Activated naive CD8-positive, alpha-beta T cell treated with anti-CD3 and anti-CD28 coated beads, Interleukin-2, amount 50 U/mL, for 24 hours (primary cell): Measurements from ENCODE around the gene ZNF841.
"Not testable (repeated sequence)": the region's sequence is repeated elsewhere in the genome, so short reads cannot be mapped to it uniquely, and the experiment has no call there.

ENCODE experiments used
- ATAC-seq: fragments of 150-1000 bp; cut with Tn5 transposase; one replicate; pipeline ENCODE4 v1.10.0; 2021
- DNase-seq: peaks from one replicate; pipeline ENCODE4 v3.0.0; 2021
- H3K27ac Mint-ChIP-seq: one replicate; pipeline ENCODE4 v1.8.0; 2021; ENCODE audit warnings: mild to moderate bottlenecking, mixed read lengths
- H3K27me3 Mint-ChIP-seq: one replicate; pipeline ENCODE4 v1.8.0; 2021; ENCODE audit warnings: mixed read lengths
- H3K36me3 Mint-ChIP-seq: one replicate; pipeline ENCODE4 v1.8.0; 2021; ENCODE audit warnings: low read depth, mixed read lengths
- H3K4me1 Mint-ChIP-seq: one replicate; pipeline ENCODE4 v1.8.0; 2021; ENCODE audit warnings: mixed read lengths
- H3K4me3 Mint-ChIP-seq: one replicate; pipeline ENCODE4 v1.8.0; 2021; ENCODE audit warnings: mild to moderate bottlenecking, moderate library complexity, mixed read lengths
- H3K9me3 Mint-ChIP-seq: one replicate; pipeline ENCODE4 v1.8.0; 2021; ENCODE audit warnings: mixed read lengths

ZNF841 gene

GRCh38 chr19:52034051-52034728 is 61.4 kb downstream of the ZNF841 start:
- peaks cover 92% of the 10 kb centered on the region for H3K36me3 Mint-ChIP-seq
- no peak overlapping the region for H3K27ac Mint-ChIP-seq
- no peaks in the 10 kb centered on the region for H3K27me3 Mint-ChIP-seq
- no peak for ATAC-seq
- DNase-seq: no peak
- peaks cover 70% of the 10 kb centered on the region for H3K9me3 Mint-ChIP-seq
- H3K4me3 Mint-ChIP-seq: no peak overlapping the region
- H3K4me1 Mint-ChIP-seq: peaks cover 1% of the 10 kb centered on the region

DNA sequence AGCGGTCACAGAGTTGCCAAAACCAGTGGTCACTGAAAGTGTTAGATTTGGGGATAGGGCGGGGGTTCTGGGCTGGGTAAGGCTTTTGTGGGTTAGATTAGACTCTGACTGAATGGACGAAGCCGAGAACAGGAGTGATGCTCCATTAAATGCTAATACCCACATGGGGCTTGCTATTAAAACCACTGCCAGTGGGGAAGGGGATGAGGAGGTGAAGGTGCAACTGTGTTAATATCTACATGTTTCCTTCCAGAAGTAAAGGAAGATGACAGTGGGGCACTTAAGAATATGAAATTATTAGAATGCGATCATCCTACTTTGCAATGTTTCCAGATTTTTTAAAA is 66.8 kb downstream of the ZNF841 start:
- H3K9me3 Mint-ChIP-seq: peaks cover 53% of the 10 kb centered on the region
- peak overlapping the region; percentile 92 for H3K4me3 Mint-ChIP-seq
- H3K36me3 Mint-ChIP-seq: peaks cover 85% of the 10 kb centered on the region
- peaks cover 23% of the 10 kb centered on the region for H3K4me1 Mint-ChIP-seq
- peak overlapping the region; percentile 94 for H3K27ac Mint-ChIP-seq
- no peak for ATAC-seq
- H3K27me3 Mint-ChIP-seq: no peaks in the 10 kb centered on the region
- DNase-seq: no peak

DNA sequence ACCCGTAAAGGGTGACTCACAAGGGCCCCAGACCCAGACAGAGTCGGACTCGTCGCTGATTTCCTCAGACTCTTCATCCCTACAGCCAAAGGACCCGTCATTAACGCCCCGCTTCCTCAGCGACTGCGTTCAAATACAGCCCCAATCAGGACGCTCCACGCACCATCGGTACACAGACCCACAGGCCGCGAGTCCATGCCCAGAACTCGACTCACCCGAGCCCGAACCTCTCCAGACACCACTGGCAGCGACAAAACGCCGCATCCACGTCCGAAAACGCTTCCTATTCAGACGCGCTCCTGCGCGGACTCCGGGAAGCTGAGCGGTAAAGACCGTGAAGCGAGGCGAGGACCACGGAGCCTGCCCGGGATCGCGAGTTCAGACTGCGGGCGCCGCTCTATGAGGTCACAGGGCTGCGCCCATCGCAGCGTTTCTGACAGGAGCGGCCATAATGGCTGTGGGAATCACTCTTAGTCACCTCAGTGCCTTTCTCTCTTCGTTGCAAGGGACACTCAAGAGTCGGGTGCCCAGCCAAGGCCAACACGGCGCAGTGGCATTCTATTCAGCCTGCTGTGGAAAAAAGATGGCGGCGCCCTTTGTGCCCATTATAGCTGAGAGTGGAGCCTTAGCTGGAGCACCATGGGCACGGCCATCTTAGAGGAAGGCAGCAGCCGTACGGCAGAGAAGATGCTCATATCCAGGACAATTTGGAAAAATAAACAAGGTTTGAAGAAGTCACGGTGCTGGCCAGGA is 67.4 kb downstream of the ZNF841 start, which contains the start of gene ZNF614:
Gene ZNF614 (minus strand): TSS at position 353 of the 753 bp plus-strand sequence. CDS start 2,634 bp downstream, outside the sequence.
- ATAC-seq (peak; percentile 93), DNase-seq (peak; percentile 86)
- Mint-ChIP-seq H3K27me3 (no peaks in the 10 kb centered on the region), H3K4me1 (peaks cover 23% of the 10 kb centered on the region), H3K27ac (peak within 1 kb of the TSS; percentile 94), H3K4me3 (peak within 1 kb of the TSS; percentile 92), H3K36me3 (peaks cover 85% of the 10 kb centered on the region), H3K9me3 (peaks cover 54% of the 10 kb centered on the region)

DNA sequence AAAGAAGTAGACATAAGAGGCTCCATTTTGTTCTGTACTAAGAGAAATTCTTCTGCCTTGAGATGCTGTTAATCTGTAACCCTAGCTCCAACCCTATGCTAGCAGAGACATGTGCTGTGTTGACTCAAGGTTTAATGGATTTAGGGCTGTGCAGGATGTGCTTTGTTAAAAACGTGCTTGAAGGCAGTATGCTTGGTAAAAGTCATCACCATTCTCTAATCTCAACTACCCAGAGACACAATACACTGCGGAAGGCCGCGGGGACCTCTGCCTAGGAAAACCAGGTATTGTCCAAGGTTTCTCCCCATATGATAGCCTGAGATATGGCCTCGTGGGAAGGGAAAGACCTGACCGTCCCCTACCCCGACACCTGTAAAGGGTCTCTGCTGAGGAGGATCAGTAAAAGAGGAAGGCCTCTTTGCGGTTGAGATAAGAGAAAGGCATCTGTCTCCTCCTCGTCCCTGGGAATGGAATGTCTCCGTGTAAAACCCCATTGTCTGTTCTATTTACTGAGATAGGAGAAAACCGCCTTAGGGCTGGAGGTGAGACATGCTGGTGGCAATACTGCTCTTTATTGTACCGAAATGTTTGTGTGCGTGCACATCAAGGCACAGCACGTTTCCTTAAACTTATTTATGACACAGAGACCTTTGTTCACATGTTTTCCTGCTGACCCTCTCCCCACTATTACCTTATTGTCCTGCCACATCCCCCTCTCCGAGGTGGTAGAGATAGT is 69.1 kb downstream of the ZNF841 start:
- H3K4me3 Mint-ChIP-seq, H3K27me3 Mint-ChIP-seq, ATAC-seq, H3K27ac Mint-ChIP-seq, DNase-seq: not testable (repeated sequence)
- peaks cover 23% of the 10 kb centered on the region for H3K4me1 Mint-ChIP-seq
- H3K9me3 Mint-ChIP-seq: peaks cover 53% of the 10 kb centered on the region
- peaks cover 84% of the 10 kb centered on the region for H3K36me3 Mint-ChIP-seq

DNA sequence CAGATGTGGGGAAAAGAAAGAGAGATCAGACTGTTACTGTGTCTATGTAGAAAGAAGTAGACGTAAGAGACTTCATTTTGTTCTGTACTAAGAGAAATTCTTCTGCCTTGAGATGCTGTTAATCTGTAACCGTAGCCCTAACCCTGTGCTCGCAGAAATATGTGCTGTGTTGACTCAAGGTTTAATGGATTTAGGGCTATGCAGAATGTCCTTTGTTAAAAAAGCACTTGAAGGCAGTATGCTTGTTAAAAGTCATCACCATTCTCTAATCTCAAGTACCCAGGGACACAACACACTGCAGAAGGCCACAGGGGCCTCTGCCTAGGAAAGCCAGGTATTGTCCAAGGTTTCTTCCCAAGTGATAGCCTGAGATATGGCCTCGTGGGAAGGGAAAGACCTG is 71.1 kb downstream of the ZNF841 start:
- DNase-seq, H3K27ac Mint-ChIP-seq, H3K27me3 Mint-ChIP-seq, ATAC-seq, H3K4me3 Mint-ChIP-seq: not testable (repeated sequence)
- Mint-ChIP-seq H3K9me3 (peaks cover 61% of the 10 kb centered on the region), H3K36me3 (peaks cover 87% of the 10 kb centered on the region), H3K4me1 (peaks cover 23% of the 10 kb centered on the region)

DNA sequence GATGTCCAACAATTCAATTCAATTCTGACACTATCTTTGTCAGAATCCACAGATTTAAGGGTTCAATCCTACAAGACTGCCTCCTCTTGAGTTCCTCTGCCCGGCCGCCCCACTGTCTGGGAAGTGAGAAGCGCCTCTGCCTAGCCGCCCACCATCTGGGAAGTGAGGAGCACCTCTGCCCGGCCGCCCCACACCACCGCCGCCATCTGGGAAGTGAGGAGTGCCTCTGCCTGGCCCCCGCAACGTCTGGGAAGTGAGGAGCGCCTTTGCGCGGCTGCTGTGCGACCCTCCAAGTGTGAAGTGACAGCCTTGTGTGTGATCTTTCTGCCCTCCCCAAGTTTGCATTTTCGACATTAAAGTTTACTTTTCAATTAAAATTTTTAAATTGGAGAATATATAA is 73.4 kb downstream of the ZNF841 start:
- Mint-ChIP-seq H3K4me3 (no peak overlapping the region), H3K4me1 (peaks cover 5% of the 10 kb centered on the region), H3K36me3 (peaks cover 96% of the 10 kb centered on the region), H3K27me3 (no peaks in the 10 kb centered on the region), H3K9me3 (peaks cover 76% of the 10 kb centered on the region), H3K27ac (no peak overlapping the region)
- no peak for ATAC-seq
- DNase-seq: no peak

- DNase-seq (no peak), ATAC-seq (no peak)
- Mint-ChIP-seq H3K9me3 (peaks cover 77% of the 10 kb centered on the region), H3K4me3 (no peak overlapping the region), H3K27ac (no peak overlapping the region), H3K4me1 (no peaks in the 10 kb centered on the region), H3K27me3 (no peaks in the 10 kb centered on the region), H3K36me3 (peaks cover 96% of the 10 kb centered on the region)
Measured at GRCh38 chr19:52020506-52020905, 75.1 kb downstream of the ZNF841 start.
